GM18909 (cell line): ENCODE results near the gene FLG2.
"Not testable (repeated sequence)": the region's sequence is repeated elsewhere in the genome, so short reads cannot be mapped to it uniquely, and the experiment has no call there.

Source experiments
- ATAC-seq: cut with Tn5 transposase; IDR thresholded peaks from one replicate; pipeline ENCODE4 v1.9.1; 2021; ENCODE audit warnings: mild to moderate bottlenecking; ENCODE audit not compliant: unreplicated experiment, poor library complexity

Gene FLG2

DNA sequence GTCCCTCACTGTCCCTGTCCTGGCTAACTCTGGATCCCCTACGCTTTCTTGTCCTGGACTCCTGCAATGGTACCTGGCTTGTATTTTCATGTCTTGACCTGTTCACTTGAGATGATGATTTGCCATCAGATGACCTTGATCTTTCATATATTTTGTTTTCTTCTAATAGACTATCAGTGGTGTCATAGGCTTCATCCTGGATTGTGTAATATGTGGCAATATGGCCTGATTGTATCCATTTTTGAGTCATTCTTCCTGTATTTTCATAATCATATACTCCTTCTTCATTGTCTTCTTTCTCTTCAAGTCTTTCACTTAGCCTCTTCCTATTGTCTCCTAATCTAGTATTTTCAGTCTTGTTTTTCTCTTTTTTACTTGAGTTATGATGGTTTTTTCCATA is 45.8 kb downstream of the FLG2 start:
- no peak for ATAC-seq

DNA sequence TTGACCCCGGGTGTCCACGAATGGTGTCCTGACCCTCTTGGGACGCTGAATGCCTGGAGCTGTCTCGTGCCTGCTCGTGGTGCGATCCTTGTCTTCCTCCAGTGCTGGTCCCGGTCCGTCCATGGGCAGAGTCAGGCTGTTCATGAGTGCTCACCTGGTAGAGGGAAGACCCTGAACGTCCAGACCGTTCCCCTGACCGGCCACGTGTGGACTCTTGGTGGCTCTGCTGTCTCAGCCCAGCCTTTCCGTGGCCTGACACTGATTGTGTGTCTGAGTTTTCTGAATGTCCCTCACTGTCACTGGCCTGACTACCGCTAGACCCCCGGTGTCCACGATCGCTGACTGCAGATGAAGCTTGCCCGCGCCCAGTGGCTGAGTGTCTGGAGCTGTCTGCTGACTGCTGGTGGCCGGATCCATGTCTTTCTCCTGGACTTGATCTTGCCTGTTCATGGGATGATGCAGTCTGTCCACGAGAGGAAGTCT is 46.4 kb downstream of the FLG2 start:
- ATAC-seq: no peak

DNA sequence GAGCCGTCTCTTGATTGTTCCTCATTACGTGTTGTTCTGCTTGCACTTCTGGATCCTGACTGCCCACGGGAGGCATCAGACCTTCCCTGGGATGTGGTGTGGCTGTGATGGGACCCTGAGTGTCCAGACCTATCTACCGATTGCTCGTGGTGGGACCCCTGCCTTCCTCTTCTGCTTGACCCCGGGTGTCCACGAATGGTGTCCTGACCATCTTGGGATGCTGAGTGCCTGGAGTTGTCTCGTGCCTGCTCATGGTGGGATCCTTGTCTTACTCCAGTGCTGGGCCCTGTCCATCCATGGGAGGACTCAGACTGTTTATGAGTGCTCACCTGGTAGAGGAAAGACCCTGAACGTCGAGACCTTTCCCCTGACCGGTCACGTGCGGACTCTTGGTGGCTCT is 47.6 kb downstream of the FLG2 start:
- ATAC-seq: not testable (repeated sequence)

DNA sequence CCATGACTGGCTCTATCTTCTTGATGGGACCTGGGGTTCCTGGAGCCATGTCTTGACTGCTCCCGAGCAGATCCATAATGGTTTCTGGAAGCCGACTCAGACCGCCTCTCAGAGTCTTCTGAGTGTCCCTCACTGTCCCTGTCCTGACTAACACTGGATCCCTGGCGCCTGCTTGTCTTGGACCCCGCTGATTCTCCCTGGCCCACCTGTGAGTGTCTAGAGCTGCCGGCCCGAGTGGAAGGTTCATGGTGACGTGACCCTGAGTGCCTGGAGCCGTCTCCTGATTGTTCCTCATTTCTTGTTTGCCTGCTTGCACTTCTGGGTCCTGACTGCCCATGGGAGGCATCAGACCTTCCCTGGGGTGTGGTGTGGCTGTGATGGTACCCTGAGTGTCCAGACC is 49.9 kb downstream of the FLG2 start:
- no peak for ATAC-seq

DNA sequence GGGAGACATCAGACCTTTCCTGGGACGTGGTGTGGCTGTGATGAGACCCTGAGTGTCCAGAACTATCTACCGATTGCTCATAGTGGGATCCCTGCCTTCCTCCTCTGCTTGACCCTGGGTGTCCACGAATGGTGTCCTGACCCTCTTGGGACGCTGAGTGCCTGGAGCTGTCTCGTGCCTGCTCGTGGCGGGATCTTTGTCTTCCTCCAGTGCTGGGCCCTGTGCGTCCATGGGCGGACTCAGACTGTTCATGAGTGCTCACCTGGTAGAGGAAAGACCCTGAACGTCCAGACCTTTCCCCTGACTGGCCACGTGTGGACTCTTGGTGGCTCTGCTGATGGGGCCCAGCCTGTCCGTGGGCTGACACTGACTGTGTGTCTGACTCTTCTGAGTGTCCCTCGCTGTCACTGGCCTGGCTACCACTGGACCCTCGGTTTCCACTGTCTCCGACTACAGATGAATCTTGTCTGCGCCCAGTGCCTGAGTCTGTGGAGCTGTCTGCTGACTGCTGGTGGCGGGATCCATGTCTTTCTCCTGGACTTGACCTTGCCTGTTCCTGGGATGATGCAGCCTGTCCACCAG is 50.4 kb downstream of the FLG2 start:
- not testable (repeated sequence) for ATAC-seq

DNA sequence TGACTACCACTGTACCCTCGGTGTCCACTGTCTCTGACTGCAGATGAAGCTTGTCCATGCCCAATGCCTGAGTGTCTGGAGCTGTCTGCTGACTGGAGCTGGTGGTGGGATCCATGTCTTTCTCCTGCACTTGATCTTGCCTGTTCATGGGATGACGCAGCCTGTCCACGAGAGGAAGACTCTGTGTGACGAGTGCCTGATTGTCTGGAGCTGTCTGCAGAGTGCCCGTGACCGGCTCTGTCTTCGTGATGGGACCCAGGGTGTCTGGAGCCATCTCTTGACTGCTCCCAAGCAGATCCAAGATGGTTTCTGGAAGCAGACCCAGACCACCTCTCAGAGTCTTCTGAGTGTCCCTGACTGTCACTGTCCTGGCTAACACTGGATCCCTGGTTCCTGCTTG is 51.0 kb downstream of the FLG2 start:
- ATAC-seq: not testable (repeated sequence)

DNA sequence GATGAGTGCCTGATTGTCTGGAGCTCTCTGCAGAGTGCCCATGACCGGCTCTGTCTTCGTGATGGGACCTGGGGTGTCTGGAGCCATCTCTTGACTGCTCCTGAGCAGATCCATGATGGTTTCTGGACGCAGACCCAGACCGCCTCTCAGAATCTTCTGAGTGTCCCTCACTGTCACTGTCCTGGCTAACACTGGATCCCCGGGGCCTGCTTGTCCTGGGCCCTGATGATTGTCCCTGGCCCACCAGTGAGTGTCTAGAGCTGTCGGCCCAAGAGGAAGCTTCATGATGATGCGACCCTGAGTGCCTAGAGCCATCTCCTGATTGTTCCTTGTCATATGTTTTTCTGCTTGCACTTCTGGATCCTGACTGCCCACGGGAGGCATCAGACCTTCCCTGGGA is 51.8 kb downstream of the FLG2 start:
- not testable (repeated sequence) for ATAC-seq

DNA sequence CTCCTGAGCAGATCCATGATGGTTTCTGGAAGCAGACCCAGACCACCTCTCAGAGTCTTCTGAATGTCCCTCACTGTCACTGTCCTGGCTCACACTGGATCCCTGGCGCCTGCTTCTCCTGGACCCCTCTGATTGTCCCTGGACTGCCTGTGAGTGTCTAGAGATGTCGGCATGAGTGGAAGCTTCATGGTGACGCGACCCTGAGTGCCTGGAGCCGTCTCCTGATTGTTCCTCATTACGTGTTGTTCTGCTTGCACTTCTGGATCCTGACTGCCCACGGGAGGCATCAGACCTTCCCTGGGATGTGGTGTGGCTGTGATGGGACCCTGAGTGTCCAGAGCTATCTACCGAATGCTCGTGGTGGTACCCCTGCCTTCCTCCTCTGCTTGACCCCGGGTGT is 53.7 kb downstream of the FLG2 start:
- not testable (repeated sequence) for ATAC-seq

DNA sequence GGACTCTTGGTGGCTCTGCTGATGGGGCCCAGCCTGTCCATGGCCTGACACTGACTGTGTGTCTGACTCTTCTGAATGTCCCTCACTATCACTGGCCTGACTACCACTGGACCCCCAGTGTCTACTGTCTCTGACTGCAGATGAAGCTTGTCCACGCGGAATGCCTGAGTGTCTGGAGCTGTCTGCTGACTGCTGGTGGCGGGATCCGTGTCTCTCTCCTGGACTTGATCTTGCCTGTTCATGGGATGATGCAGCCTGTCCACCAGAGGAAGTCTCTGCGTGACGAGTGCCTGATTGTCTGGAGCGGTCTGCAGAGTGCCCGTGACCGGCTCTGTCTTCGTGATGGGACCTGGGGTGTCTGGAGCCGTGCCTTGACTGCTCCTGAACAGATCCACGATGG is 55.0 kb downstream of the FLG2 start:
- ATAC-seq: not testable (repeated sequence)

DNA sequence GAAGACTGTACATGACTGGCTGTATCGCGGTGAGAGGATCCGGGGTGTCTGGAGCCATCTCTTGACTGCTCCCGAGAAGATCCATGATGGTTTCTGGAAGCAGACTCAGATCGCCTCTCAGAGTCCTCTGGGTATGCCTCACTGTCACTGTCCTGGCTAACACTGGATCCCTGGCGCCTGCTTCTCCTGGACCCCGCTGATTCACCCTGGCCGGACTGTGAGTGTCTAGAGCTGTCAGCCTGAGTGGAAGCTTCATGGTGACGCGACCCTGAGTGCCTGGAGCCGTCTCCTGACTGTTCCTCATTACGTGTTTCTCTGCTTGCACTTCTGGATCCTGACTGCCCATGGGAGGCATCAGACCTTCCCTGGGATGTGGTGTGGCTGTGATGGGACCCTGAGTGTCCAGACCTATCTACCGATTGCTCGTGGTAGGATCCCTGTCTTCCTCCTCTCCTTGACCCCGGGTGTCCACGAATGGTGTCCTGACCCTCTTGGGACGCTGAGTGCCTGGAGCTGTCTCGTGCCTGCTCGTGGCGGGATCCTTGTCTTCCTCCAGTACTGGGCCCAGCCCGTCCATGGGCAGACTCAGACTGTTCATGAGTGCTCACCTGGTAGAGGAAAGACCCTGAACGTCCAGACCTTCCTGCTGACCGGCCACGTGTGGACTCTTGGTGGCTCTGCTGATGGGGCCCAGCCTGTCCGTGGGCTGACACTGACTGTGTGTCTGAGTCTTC is 56.5 kb downstream of the FLG2 start:
- not testable (repeated sequence) for ATAC-seq
